ENCODE measurements around the gene ZRANB1.

ZRANB1 gene

GRCh38 chr10:124974131-124974530 is 32.2 kb downstream of the ZRANB1 start:
- no peak for FAIRE-seq
- DNase-seq (ENCODE audit: insufficient read length, low spot score), result no peak
- TF ChIP-seq, protein P1, sequence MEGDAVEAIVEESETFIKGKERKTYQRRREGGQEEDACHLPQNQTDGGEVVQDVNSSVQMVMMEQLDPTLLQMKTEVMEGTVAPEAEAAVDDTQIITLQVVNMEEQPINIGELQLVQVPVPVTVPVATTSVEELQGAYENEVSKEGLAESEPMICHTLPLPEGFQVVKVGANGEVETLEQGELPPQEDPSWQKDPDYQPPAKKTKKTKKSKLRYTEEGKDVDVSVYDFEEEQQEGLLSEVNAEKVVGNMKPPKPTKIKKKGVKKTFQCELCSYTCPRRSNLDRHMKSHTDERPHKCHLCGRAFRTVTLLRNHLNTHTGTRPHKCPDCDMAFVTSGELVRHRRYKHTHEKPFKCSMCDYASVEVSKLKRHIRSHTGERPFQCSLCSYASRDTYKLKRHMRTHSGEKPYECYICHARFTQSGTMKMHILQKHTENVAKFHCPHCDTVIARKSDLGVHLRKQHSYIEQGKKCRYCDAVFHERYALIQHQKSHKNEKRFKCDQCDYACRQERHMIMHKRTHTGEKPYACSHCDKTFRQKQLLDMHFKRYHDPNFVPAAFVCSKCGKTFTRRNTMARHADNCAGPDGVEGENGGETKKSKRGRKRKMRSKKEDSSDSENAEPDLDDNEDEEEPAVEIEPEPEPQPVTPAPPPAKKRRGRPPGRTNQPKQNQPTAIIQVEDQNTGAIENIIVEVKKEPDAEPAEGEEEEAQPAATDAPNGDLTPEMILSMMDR (IDR thresholded peaks at IDR 0.05; ENCODE audit: insufficient read depth, missing control alignments), result no peak

DNA sequence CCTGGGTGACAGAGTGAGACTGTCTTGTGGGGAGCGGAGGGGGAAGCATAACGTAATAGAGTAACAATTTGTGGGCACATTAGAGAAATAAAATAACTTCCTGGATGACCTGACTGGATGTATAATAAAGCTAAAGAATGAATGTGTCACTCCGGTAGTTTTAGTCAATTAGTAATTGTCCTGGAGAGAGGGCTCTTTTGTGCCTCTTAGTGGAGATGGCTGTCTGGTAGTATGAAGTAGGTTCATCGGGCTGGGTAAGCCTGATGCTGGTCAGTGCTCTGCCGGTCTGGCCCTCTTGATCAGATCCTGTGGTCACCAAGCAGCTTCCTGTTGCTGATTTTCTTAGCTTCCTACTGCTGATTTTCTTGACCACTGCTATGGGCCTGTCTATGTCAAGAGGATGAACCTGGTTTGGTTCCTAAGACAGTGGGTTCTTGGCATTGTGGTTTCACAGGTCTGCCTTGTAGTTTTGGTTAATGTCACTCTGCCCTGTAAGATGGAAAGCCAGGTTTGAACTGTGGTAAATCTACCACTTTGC is 34.1 kb downstream of the ZRANB1 start:
- no peak for FAIRE-seq
- TF ChIP-seq, protein P1 (IDR thresholded peaks at IDR 0.05; ENCODE audit: insufficient read depth, missing control alignments), result no peak
- DNase-seq (ENCODE audit: insufficient read length, low spot score), result no peak

GRCh38 chr10:124977161-124977560 is 35.2 kb downstream of the ZRANB1 start:
- FAIRE-seq, result no peak

GRCh38 chr10:124977648-124978375 is 35.9 kb downstream of the ZRANB1 start:
- FAIRE-seq (no peak), DNase-seq (ENCODE audit: insufficient read length, low spot score) (no peak)
- TF ChIP-seq, protein P1 (IDR thresholded peaks at IDR 0.05; ENCODE audit: insufficient read depth, missing control alignments), result no peak

More at GRCh38 chr10:124977161-124977560, 35.2 kb downstream of the ZRANB1 start:
- no peak for DNase-seq (ENCODE audit: insufficient read length, low spot score)
- TF ChIP-seq, protein P1 (IDR thresholded peaks at IDR 0.05; ENCODE audit: insufficient read depth, missing control alignments), result no peak

DNA sequence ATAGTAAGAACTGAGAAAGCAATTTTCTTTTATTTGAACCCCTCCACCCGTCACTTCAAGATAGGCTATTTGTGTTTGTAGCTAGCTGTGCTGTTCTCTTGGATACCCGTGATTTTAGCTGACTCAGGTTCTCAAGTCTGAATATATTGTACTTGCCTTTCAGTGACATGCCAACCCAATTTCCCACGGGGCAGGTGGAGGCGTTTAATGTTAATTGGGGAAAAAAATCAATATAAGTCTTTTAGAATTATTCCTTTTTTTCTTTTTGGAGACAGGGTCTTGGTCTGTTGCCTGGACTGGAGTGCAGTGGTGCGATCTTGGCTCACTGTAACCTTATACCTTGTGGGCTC is 36.4 kb downstream of the ZRANB1 start:
- TF ChIP-seq, protein P1 (IDR thresholded peaks at IDR 0.05; ENCODE audit: insufficient read depth, missing control alignments), result no peak
- FAIRE-seq (no peak), DNase-seq (ENCODE audit: insufficient read length, low spot score) (no peak)

DNA sequence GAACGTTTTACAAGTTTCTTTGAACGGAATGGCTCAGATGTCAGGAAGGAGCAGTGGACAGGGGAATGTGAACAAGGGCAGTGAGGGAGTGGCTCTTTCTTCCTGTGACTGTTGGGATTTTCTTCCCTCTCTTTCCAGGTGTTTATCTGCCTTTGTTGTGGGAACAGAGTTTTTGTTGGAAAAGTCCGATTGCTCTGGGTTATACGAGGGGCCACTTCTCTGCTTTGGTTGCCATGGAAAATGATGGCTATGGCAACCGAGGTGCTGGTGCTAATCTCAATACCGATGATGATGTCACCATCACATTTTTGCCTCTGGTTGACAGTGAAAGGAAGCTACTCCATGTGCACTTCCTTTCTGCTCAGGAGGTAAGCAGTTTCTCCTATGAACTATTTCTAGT is 41.4 kb downstream of the ZRANB1 start:
- TF ChIP-seq, protein P1 (IDR thresholded peaks at IDR 0.05; ENCODE audit: insufficient read depth, missing control alignments), result no peak
- no peak for FAIRE-seq
- DNase-seq (ENCODE audit: insufficient read length, low spot score), result no peak

DNA sequence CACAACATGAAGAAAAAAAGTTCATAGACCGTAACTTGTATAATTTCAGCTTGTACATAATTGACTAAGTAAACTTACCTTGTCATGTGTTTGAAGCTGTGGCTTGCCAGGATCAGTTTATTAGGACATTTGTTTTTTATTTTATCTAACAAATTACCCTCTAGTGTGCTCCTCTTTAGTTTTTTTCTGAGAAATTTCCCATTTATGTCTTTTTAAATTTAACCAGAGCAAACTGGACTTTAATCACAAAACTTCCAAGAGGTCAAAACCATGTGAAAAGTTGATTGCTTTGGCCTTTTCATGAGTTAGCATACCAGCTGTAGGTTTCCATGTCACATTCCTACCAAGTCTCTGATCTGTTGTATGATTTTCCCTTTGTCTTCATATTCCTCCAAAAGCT is 42.5 kb downstream of the ZRANB1 start:
- DNase-seq (ENCODE audit: insufficient read length, low spot score) (no peak), FAIRE-seq (no peak)
- TF ChIP-seq, protein P1 (IDR thresholded peaks at IDR 0.05; ENCODE audit: insufficient read depth, missing control alignments), result no peak

All from D721Med (cell line).